Heart left ventricle (tissue), 16 donors: ENCODE measurements around the gene ZDHHC11B. TPM values are rescaled to one million over a fixed set of nuclear protein-coding genes. Genes with fewer than 3 reads are reported as not detected.
"Not testable (repeated sequence)": the region's sequence is repeated elsewhere in the genome, so short reads cannot be mapped to it uniquely, and the experiment has no call there.

Experiments used
- ATAC-seq, 4 donors: fragments of 200-7000 bp; cut with Tn5 transposase; one replicate each; pipeline ENCODE4 v1.9.1; 2020 to 2022; ENCODE audit warnings: moderate library complexity in 4 of 4, mild to moderate bottlenecking in 3 of 4, moderate number of reproducible peaks in 1 of 4
- DNase-seq, 5 donors: peaks; one replicate each; pipeline ENCODE4 v3.0.0-alpha.2; 2020
- H3K27ac ChIP-seq, 12 donors: fragments of 200-600 bp; sonication (generic) in 4 of 12; one replicate each; pipeline versions ENCODE4 v1.5.0 to v1.8.0; 2016 to 2022; ENCODE audit warnings: mild to moderate bottlenecking in 2 of 12
- H3K27me3 ChIP-seq, 9 donors: fragments of 200-600 bp; sonication (generic) in 2 of 9; one replicate each; pipeline versions ENCODE4 v1.5.1 to v1.8.0; 2016 to 2022; ENCODE audit warnings: mild to moderate bottlenecking in 3 of 9
- H3K36me3 ChIP-seq, 9 donors: fragments of 200-600 bp; sonication (generic) in 2 of 9; one replicate each; pipeline versions ENCODE4 v1.5.0 to v1.8.0; 2018 to 2022; ENCODE audit warnings: mild to moderate bottlenecking in 2 of 9
- H3K4me1 ChIP-seq, 12 donors: fragments of 200-600 bp; sonication (generic) in 4 of 12; one replicate each; pipeline versions ENCODE4 v1.5.0 to v1.8.0; 2016 to 2022; ENCODE audit warnings: mild to moderate bottlenecking in 3 of 12
- H3K4me3 ChIP-seq, 12 donors: fragments of 200-600 bp; sonication (generic) in 4 of 12; one replicate each; pipeline versions ENCODE4 v1.5.0 to v1.8.0; 2017 to 2022; ENCODE audit warnings: mild to moderate bottlenecking in 9 of 12, moderate library complexity in 4 of 12
- H3K9me3 ChIP-seq, 12 donors: fragments of 200-600 bp; sonication (generic) in 4 of 12; one replicate each; pipeline versions ENCODE4 v1.5.0 to v1.8.0; 2016 to 2022; ENCODE audit warnings: mild to moderate bottlenecking in 1 of 12
- CTCF ChIP-seq, 12 donors: fragments of 200-600 bp; sonication (generic) in 4 of 12; IDR thresholded peaks; one replicate each; pipeline versions ENCODE4 v1.5.0 to v1.8.0; 2018 to 2022; ENCODE audit warnings: antibody characterized with exemption in 12 of 12, mild to moderate bottlenecking in 5 of 12
- POLR2A ChIP-seq, 2 donors: fragments of 450-650 bp; IDR thresholded peaks; one replicate each; pipeline ENCODE4 v1.6.1; 2017; ENCODE audit warnings: antibody characterized with exemption in 2 of 2, mild to moderate bottlenecking in 2 of 2, moderate library complexity in 2 of 2
- WGBS, 4 donors: extraction: QIAGEN DNeasy Blood & Tissue Kit in 2 of 4; methylation state at CpG; one replicate each; pipeline versions ENCODE4 v1.1.5 to v1.1.7; 2013 to 2018; 5-methylcytosine and 5-hydroxymethylcytosine counted together
- intact Hi-C, 10 donors: fragments of 100-400 bp; cut with DNase I; formaldehyde crosslinking; loops; one replicate each; pipeline versions ENCODE4 v1.11.1 to v1.14.2; 2022
- polyA plus RNA-seq, 2 donors: library from polyadenylated mRNA; stranded (reverse); fragments of 200-250 nt; gene quantifications; one replicate each; pipeline ENCODE4 v1.2.3, GENCODE V29; 2013
- total RNA-seq, 9 donors: library from RNA; depleted of rRNA in 2 of 9; stranded (reverse); fragments of >200 nt in 2 of 9; fragmentation: NEBNext Ultra II Directional in 3 of 9; extraction: Animal tissue kit (Norgen Biotek cat#: 25700) in 3 of 9; gene quantifications; one replicate each; pipeline versions ENCODE4 v1.1.0 to v1.2.4, GENCODE V29; 2016 to 2023
- donor health status: ischemic (EF 13 %, LVEDD 7.1; RV severe dilation, severe dysfunction).
- donor health status: healthy with polysubstance abuse.
- donor health status: DM: no; HTN: yes; CAD: no.
- donor health status: DM: no; HTN: no; CAD: no.
- donor health status: ischemic (EF 25% LVEDD 6.9; RV normal size, moderate dysfunction).
- donor health status: ischemic (EF 25% LVEDD 5.7; RV mildly dilated, moderate dysfunction).
- donor health status: healthy.
- donor health status: DM: yes; HTN: yes; CAD: no.
- donor health status: ischemic (EF 35%, LVEDD 5.7; RV mildly dilated, moderate dysfunction).
- donor health status: nonischemic (EF 11% LVEDD 7.7; RV severe dilation, severe dysfunction).
- donor health status: DM: yes; HTN: yes; CAD: no.
- donor health status: PGD.
- donor health status: ischemic (EF 29% LVEDD 5.4; RV normal size, mild dysfunction).
- donor health status: nonischemic (EF 23%, LVEDD 6.1; RV moderate dilation, normal function).

The ZDHHC11B gene
- total and polyA plus RNA-seq, 11 donors: 3.0 to 26.5 (median 8.8) TPM

- Histone ChIP-seq H3K27me3 (no peaks in the 10 kb centered on the region), H3K9me3 (no peaks in the 10 kb centered on the region), H3K27ac (peak overlapping the region; percentile 61 to 95 (median 81)), H3K4me3 (peak overlapping the region in 1 of 12 donors; percentile 0), H3K4me1 (peaks cover 5 to 55% (median 37%) of the 10 kb centered on the region in 12 donors), H3K36me3 (peaks cover 0 to 4% (median 0%) of the 10 kb centered on the region in 9 donors)
- intact Hi-C loops: loop anchor here in 4 of 10 donors (1.0 to 10.0 kb wide), 4 partner anchors 85 to 90 kb away; no protein-coding TSS in a partner anchor
- ATAC-seq (peak; percentile 51 to 82 (median 76)), DNase-seq (peak; percentile 59 to 93 (median 81))
- no peak for TF ChIP-seq POLR2A (IDR thresholded peaks at IDR 0.05)
- TF ChIP-seq CTCF (IDR thresholded peaks at IDR 0.05): no peak
- 13 to 28% (median 23%) methylated on average over 10 to 11 of the region's 11 CpGs for WGBS, 4 donors
These were observed 27.6 kb downstream of the ZDHHC11B start for GRCh38 chr5:756865-757345.

GRCh38 chr5:756171-756570, 28.4 kb downstream of the ZDHHC11B start:
- Histone ChIP-seq H3K36me3 (peaks cover 0 to 4% (median 0%) of the 10 kb centered on the region in 9 donors), H3K27ac (peak overlapping the region in 8 of 12 donors; percentile 74 to 92 (median 83)), H3K9me3 (no peaks in the 10 kb centered on the region), H3K27me3 (no peaks in the 10 kb centered on the region), H3K4me3 (no peak overlapping the region), H3K4me1 (peaks cover 5 to 47% (median 37%) of the 10 kb centered on the region in 12 donors)
- no peak for TF ChIP-seq CTCF (IDR thresholded peaks at IDR 0.05)
- no peak for TF ChIP-seq POLR2A (IDR thresholded peaks at IDR 0.05)
- ATAC-seq (peak; percentile 14 to 33 (median 25)), DNase-seq (peak in 4 of 5 donors; percentile 53 to 85 (median 64))
- intact Hi-C loops: loop anchor here in 4 of 10 donors (1.0 to 10.0 kb wide), 4 partner anchors 84 to 91 kb away; no protein-coding TSS in a partner anchor
- 69 to 84% (median 74%) methylated on average over 6 to 10 of the region's 10 CpGs for WGBS, 4 donors

- not testable (repeated sequence) for H3K27ac ChIP-seq, H3K27me3 ChIP-seq, H3K36me3 ChIP-seq, H3K4me3 ChIP-seq, H3K9me3 ChIP-seq, ATAC-seq
- DNase-seq: peak in 2 of 5 donors; percentile 7 to 30
- peaks cover 5 to 32% (median 28%) of the 10 kb centered on the region in 12 donors for H3K4me1 ChIP-seq
- intact Hi-C loops: loop anchor here in 2 of 10 donors (10.0 kb wide), 1 partner anchor 91 kb away; no protein-coding TSS in a partner anchor
- 60 to 67% (median 60%) methylated on average over 14 to 16 of the region's 16 CpGs; no CpG with 5 or more reads in 1 of the 4 donors for WGBS, 4 donors
These were observed 30.3 kb downstream of the ZDHHC11B start for GRCh38 chr5:754143-754632.

- H3K36me3 ChIP-seq, H3K9me3 ChIP-seq, H3K27ac ChIP-seq, H3K27me3 ChIP-seq, H3K4me3 ChIP-seq, ATAC-seq: not testable (repeated sequence)
- peaks cover 5 to 27% (median 22%) of the 10 kb centered on the region in 12 donors for H3K4me1 ChIP-seq
- DNase-seq: peak in 2 of 5 donors; percentile 9 to 22
- WGBS, 4 donors: 82 to 87% (median 84%) methylated on average over 13 to 16 of the region's 19 CpGs
- intact Hi-C loops: loop anchor here in 2 of 10 donors (10.0 kb wide), 1 partner anchor 91 kb away; no protein-coding TSS in a partner anchor
These were observed 30.9 kb downstream of the ZDHHC11B start for GRCh38 chr5:753567-754142.

GRCh38 chr5:752532-753115, 31.9 kb downstream of the ZDHHC11B start:
- Histone ChIP-seq H3K36me3 (peaks cover 0 to 16% (median 0%) of the 10 kb centered on the region in 9 donors), H3K4me1 (peaks cover 5 to 17% (median 12%) of the 10 kb centered on the region in 12 donors)
- H3K9me3 ChIP-seq, DNase-seq, ATAC-seq, H3K4me3 ChIP-seq, H3K27me3 ChIP-seq, H3K27ac ChIP-seq: not testable (repeated sequence)
- WGBS, 4 donors: 65 to 90% (median 70%) methylated on average over 3 to 20 of the region's 20 CpGs
- intact Hi-C loops: loop anchor here in 2 of 10 donors (10.0 kb wide), 1 partner anchor 92 kb away; no protein-coding TSS in a partner anchor

- not testable (repeated sequence) for H3K9me3 ChIP-seq, DNase-seq, H3K27me3 ChIP-seq, ATAC-seq, H3K27ac ChIP-seq, H3K4me3 ChIP-seq
- WGBS, 4 donors: 83 to 98% (median 97%) methylated on average over 2 to 6 of the region's 8 CpGs; no CpG with 5 or more reads in 1 of the 4 donors
- Histone ChIP-seq H3K4me1 (peaks cover 0 to 10% (median 6%) of the 10 kb centered on the region in 12 donors), H3K36me3 (peaks cover 0 to 18% (median 0%) of the 10 kb centered on the region in 9 donors)
- intact Hi-C loops: loop anchor here in 2 of 10 donors (10.0 kb wide), 1 partner anchor 93 kb away; no protein-coding TSS in a partner anchor
These were observed 32.5 kb downstream of the ZDHHC11B start for GRCh38 chr5:751992-752391.
